Nephron progenitor cell (in vitro differentiated cells): ENCODE data around the gene TP63.

Experiments used
- DNase-seq: peaks from one replicate; pipeline ENCODE4 v3.0.0; 2021
- H3K27ac Mint-ChIP-seq: 2 replicates; pipeline ENCODE4 v1.8.0; 2021; ENCODE audit warnings: mild to moderate bottlenecking, moderate library complexity, mixed read lengths
- H3K27me3 Mint-ChIP-seq: 2 replicates; pipeline ENCODE4 v1.8.0; 2021; ENCODE audit warnings: mild to moderate bottlenecking, low read depth, mixed read lengths; ENCODE audit not compliant: poor library complexity
- H3K36me3 Mint-ChIP-seq: 2 replicates; pipeline ENCODE4 v1.8.0; 2021; ENCODE audit warnings: low read depth, mixed read lengths
- H3K4me1 Mint-ChIP-seq: 2 replicates; pipeline ENCODE4 v1.8.0; 2021; ENCODE audit warnings: mixed read lengths
- H3K4me3 Mint-ChIP-seq: 2 replicates; pipeline ENCODE4 v1.8.0; 2021; ENCODE audit warnings: mild to moderate bottlenecking, moderate library complexity, mixed read lengths
- H3K9me3 Mint-ChIP-seq: 2 replicates; pipeline ENCODE4 v1.8.0; 2021; ENCODE audit warnings: mild to moderate bottlenecking, moderate library complexity, mixed read lengths
- CTCF ChIP-seq: fragments of 200-600 bp; sonication (generic); IDR thresholded peaks from 2 replicates; pipeline ENCODE4 v1.5.0; 2021; ENCODE audit warnings: antibody characterized with exemption

Gene TP63

DNA sequence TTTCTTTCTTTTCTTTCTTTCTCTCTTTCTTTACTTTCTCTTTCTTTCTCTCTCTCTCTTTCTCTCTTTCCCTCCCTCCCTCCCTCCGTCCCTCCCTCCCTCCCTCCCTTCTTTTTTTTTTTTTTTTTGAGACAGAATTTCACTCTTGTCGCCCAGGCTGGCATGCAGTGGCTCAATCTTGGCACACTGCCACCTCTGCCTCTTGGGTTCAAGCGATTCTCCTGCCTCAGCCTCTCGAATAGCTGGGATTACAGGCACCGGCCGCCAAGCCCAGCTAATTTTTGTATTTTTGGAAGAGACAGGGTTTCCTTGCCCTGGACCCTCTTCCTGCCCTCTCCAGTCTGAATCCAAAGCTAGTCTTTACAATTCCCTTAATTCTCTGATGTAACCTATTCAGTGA, 102.9 kb downstream of the TP63 start:
- H3K27me3 Mint-ChIP-seq: peaks cover 8% of the 10 kb centered on the region
- no peaks in the 10 kb centered on the region for H3K9me3 Mint-ChIP-seq
- no peaks in the 10 kb centered on the region for H3K36me3 Mint-ChIP-seq
- H3K4me1 Mint-ChIP-seq: no peaks in the 10 kb centered on the region
- no peak for DNase-seq
- H3K27ac Mint-ChIP-seq: no peak overlapping the region
- no peak overlapping the region for H3K4me3 Mint-ChIP-seq
- no peak for TF ChIP-seq CTCF

DNA sequence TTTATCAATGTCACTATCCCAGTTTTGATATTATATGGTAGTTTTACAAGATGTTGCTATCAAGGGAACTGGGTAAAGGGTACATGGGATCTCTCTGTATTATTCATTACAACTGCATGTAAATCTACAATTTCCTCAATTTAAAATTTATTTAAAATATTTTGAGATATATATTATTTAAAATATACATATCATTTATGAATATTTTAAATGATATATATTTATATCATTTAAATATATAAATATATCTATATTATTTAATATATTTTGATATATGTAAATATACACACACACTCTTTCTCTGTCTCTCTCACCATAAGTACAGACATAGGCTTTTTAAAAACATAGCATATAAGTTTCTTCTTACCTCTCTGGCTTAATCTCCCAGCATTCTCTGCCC, 104.7 kb downstream of the TP63 start:
- TF ChIP-seq CTCF: no peak
- Mint-ChIP-seq H3K9me3 (no peaks in the 10 kb centered on the region), H3K4me1 (no peaks in the 10 kb centered on the region), H3K27ac (no peak overlapping the region), H3K36me3 (no peaks in the 10 kb centered on the region), H3K27me3 (peaks cover 8% of the 10 kb centered on the region), H3K4me3 (no peak overlapping the region)
- DNase-seq: no peak

DNA sequence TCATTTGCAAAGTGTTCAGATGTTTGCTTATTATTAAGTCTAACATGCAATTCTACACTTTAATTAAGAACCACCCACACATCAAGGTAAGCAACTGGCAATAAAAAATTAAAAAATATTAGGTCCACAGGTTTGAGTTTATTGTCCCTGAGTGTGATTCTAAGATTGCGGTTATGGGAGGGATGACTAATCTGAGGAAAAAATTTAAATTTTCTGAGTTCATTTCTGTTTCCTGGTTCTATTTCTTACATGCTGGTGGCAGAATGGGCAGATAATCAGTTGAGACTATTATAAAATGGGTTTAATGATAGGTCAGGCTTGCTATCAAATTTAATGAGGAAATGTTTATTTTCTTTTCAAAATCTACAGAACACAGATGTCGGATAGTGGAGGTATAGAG, 105.9 kb downstream of the TP63 start:
- Mint-ChIP-seq H3K9me3 (no peaks in the 10 kb centered on the region), H3K27ac (no peak overlapping the region), H3K27me3 (peaks cover 8% of the 10 kb centered on the region), H3K36me3 (no peaks in the 10 kb centered on the region), H3K4me1 (no peaks in the 10 kb centered on the region), H3K4me3 (no peak overlapping the region)
- TF ChIP-seq CTCF: no peak
- no peak for DNase-seq

GRCh38 chr3:189737619-189738018, 106.4 kb downstream of the TP63 start:
- Mint-ChIP-seq H3K27ac (no peak overlapping the region), H3K9me3 (peaks cover 3% of the 10 kb centered on the region), H3K36me3 (no peaks in the 10 kb centered on the region), H3K27me3 (peaks cover 8% of the 10 kb centered on the region), H3K4me3 (no peak overlapping the region), H3K4me1 (no peaks in the 10 kb centered on the region)
- no peak for DNase-seq
- TF ChIP-seq CTCF: no peak

DNA sequence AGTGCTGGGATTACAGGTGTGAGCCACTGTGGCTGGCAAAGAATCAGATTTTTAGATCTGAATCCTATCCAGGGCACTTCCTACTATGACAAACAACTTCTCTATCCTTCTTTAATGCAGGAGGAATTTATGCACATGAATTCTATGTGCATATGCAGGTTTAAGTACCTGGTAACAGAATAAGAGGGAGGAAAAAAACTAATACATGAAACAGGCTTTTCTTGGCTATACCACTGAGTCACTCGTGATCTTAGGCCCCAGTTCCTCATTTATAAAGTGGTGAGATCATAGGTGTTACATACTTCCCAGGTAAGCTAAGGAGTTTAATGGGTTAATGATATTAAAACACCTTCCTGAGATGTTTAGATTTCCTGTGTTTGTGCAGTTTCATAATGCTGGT, 108.2 kb downstream of the TP63 start:
- H3K36me3 Mint-ChIP-seq: no peaks in the 10 kb centered on the region
- H3K9me3 Mint-ChIP-seq: peaks cover 17% of the 10 kb centered on the region
- no peak overlapping the region for H3K4me3 Mint-ChIP-seq
- no peaks in the 10 kb centered on the region for H3K4me1 Mint-ChIP-seq
- peaks cover 2% of the 10 kb centered on the region for H3K27me3 Mint-ChIP-seq
- TF ChIP-seq CTCF: no peak
- H3K27ac Mint-ChIP-seq: no peak overlapping the region
- DNase-seq: no peak

DNA sequence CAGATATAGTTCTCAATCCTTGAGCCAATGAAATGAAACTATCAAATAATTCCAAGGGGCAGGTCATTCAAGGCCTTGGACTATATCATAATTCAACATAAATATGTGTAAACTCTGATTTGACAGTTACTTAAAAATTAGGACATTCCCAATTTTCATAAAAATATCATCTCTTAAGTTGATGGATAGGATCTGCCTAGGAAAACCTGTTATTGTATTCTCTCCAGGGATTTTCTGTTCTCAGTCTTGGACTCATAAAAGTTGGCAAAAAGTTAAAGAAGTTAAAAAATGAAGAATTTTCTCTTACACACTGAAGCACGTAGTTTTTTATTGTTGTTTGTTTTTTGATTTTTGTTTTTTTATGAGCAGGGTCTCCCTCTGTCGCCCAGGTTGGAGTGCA, 109.0 kb downstream of the TP63 start:
- DNase-seq: no peak
- no peak overlapping the region for H3K27ac Mint-ChIP-seq
- H3K36me3 Mint-ChIP-seq: peaks cover 6% of the 10 kb centered on the region
- no peaks in the 10 kb centered on the region for H3K27me3 Mint-ChIP-seq
- H3K9me3 Mint-ChIP-seq: peaks cover 25% of the 10 kb centered on the region
- TF ChIP-seq CTCF: no peak
- no peak overlapping the region for H3K4me3 Mint-ChIP-seq
- H3K4me1 Mint-ChIP-seq: no peaks in the 10 kb centered on the region
